ENCODE measurements around the gene FOXP1. TPM values are rescaled to one million over a fixed set of nuclear protein-coding genes. Genes with fewer than 3 reads are reported as not detected.

Gene FOXP1
- total and polyA plus RNA-seq, 2 of the 8 experiments (the other 6 are each of a cell fraction or from before 2014, with no cell fraction given) = 13.9 to 25.4 TPM

- TF ChIP-seq E2F6 (IDR thresholded peaks at IDR 0.05) = no peak
- no peak for TF ChIP-seq SIN3A (conservative IDR thresholded peaks at IDR 0.05 in 1 of 2, IDR thresholded peaks at IDR 0.05 in 1 of 2; ENCODE audit: low read depth in 1 of 2, low read length in 2 of 2)
These were observed 180.6 kb downstream of the FOXP1 start (continued) for GRCh38 chr3:71402911-71403310.

Data from H1 (cell line).